GM12875 (cell line): ENCODE measurements around the gene PPP1R12B.
"Not testable (repeated sequence)": the region's sequence is repeated elsewhere in the genome, so short reads cannot be mapped to it uniquely, and the experiment has no call there.

ENCODE experiments used
- H3K4me3 ChIP-seq: one replicate; pipeline ENCODE4 v1.5.1; 2011; ENCODE audit warnings: low read depth, low read length, control low read depth
- CTCF ChIP-seq: IDR thresholded peaks from 2 replicates; pipeline ENCODE4 v1.5.1; 2011; ENCODE audit warnings: low read depth, mild to moderate bottlenecking, control low read depth, inconsistent platforms, low read length, moderate library complexity, borderline replicate concordance; ENCODE audit not compliant: insufficient read depth

PPP1R12B gene

GRCh38 chr1:202397256-202397655 is 48.8 kb downstream of the PPP1R12B start:
- TF ChIP-seq CTCF, result no peak
- no peak overlapping the region for H3K4me3 ChIP-seq

GRCh38 chr1:202398439-202398838 is 49.9 kb downstream of the PPP1R12B start:
- H3K4me3 ChIP-seq, result not testable (repeated sequence)

GRCh38 chr1:202401771-202402170 is 53.3 kb downstream of the PPP1R12B start:
- not testable (repeated sequence) for H3K4me3 ChIP-seq

- not testable (repeated sequence) for H3K4me3 ChIP-seq
These were observed 54.9 kb downstream of the PPP1R12B start for GRCh38 chr1:202403381-202403780.

GRCh38 chr1:202405928-202406327 is 57.4 kb downstream of the PPP1R12B start:
- TF ChIP-seq CTCF, result no peak
- H3K4me3 ChIP-seq, result no peak overlapping the region

- not testable (repeated sequence) for H3K4me3 ChIP-seq
These were observed 58.4 kb downstream of the PPP1R12B start for GRCh38 chr1:202406896-202407295.

- not testable (repeated sequence) for H3K4me3 ChIP-seq
These were observed 58.9 kb downstream of the PPP1R12B start for GRCh38 chr1:202407378-202407777.

- H3K4me3 ChIP-seq, result not testable (repeated sequence)
These were observed 61.8 kb downstream of the PPP1R12B start for GRCh38 chr1:202410251-202410650.

- not testable (repeated sequence) for H3K4me3 ChIP-seq
These were observed 62.4 kb downstream of the PPP1R12B start for GRCh38 chr1:202410854-202411357.

GRCh38 chr1:202411422-202411821 is 62.9 kb downstream of the PPP1R12B start:
- H3K4me3 ChIP-seq, result no peak overlapping the region
- TF ChIP-seq CTCF, result no peak

- not testable (repeated sequence) for H3K4me3 ChIP-seq
These were observed 63.9 kb downstream of the PPP1R12B start for GRCh38 chr1:202412421-202412820.

- no peak for TF ChIP-seq CTCF
- no peak overlapping the region for H3K4me3 ChIP-seq
These were observed 68.1 kb downstream of the PPP1R12B start for GRCh38 chr1:202416641-202417040.

- not testable (repeated sequence) for H3K4me3 ChIP-seq
These were observed 68.6 kb downstream of the PPP1R12B start for GRCh38 chr1:202417141-202417540.

- not testable (repeated sequence) for H3K4me3 ChIP-seq
These were observed 69.3 kb downstream of the PPP1R12B start for GRCh38 chr1:202417762-202418201.

- H3K4me3 ChIP-seq, result not testable (repeated sequence)
These were observed 71.2 kb downstream of the PPP1R12B start for GRCh38 chr1:202419731-202420130.

- H3K4me3 ChIP-seq, result not testable (repeated sequence)
These were observed 72.1 kb downstream of the PPP1R12B start for GRCh38 chr1:202420422-202421094.
